ENCODE results near the gene IL17B.

IL17B gene

GRCh38 chr5:149376104-149376503 is 3.0 kb downstream of the IL17B start:
- DNase-seq: no peak

GRCh38 chr5:149375434-149375833 is 3.7 kb downstream of the IL17B start:
- DNase-seq: no peak

GRCh38 chr5:149374801-149375200 is 4.3 kb downstream of the IL17B start:
- DNase-seq: no peak

- no peak for DNase-seq
Measured at GRCh38 chr5:149374303-149374702, 4.8 kb downstream of the IL17B start.

GRCh38 chr5:149372932-149373331 is 6.2 kb downstream of the IL17B start:
- DNase-seq: no peak

GRCh38 chr5:149372076-149372795 is 6.9 kb downstream of the IL17B start:
- no peak for DNase-seq

GRCh38 chr5:149371296-149371962 is 7.7 kb downstream of the IL17B start:
- DNase-seq: peak; percentile 80

GRCh38 chr5:149370878-149371277 is 8.2 kb downstream of the IL17B start:
- no peak for DNase-seq

GRCh38 chr5:149367972-149368645 is 11.0 kb downstream of the IL17B start:
- DNase-seq: no peak

- peak; percentile 90 for DNase-seq
Measured at GRCh38 chr5:149367249-149367971, 11.7 kb downstream of the IL17B start.

- peak; percentile 45 for DNase-seq
Measured at GRCh38 chr5:149366169-149366729, 12.8 kb downstream of the IL17B start.

- no peak for DNase-seq
Measured at GRCh38 chr5:149365418-149365817, 13.7 kb downstream of the IL17B start.

- DNase-seq: no peak
Measured at GRCh38 chr5:149364719-149365118, 14.4 kb downstream of the IL17B start.

- DNase-seq: no peak
Measured at GRCh38 chr5:149363936-149364335, 15.2 kb downstream of the IL17B start.

GRCh38 chr5:149363358-149363757 is 15.7 kb downstream of the IL17B start:
- peak; percentile 68 for DNase-seq

GRCh38 chr5:149362541-149362940 is 16.6 kb downstream of the IL17B start:
- DNase-seq: no peak

- peak; percentile 20 for DNase-seq
Measured at GRCh38 chr5:149360272-149360671, 18.8 kb downstream of the IL17B start.

GRCh38 chr5:149358868-149359495 is 20.1 kb downstream of the IL17B start:
- no peak for DNase-seq

- DNase-seq: peak; percentile 73
Measured at GRCh38 chr5:149358294-149358651, 20.8 kb downstream of the IL17B start.

- DNase-seq: peak; percentile 99
Measured at GRCh38 chr5:149357370-149358293, 21.5 kb downstream of the IL17B start, which contains the start of gene PCYOX1L. TSS of gene PCYOX1L (plus strand) at chr5:149358046. CDS start at chr5:149358069, 23 bp downstream.

GRCh38 chr5:149356391-149356790 is 22.7 kb downstream of the IL17B start:
- no peak for DNase-seq

Measured in hematopoietic multipotent progenitor cell treated with erythropoietin and hydrocortisone succinate and interleukin-3 and kit ligand, for 4 days (in vitro differentiated cells).